Neuronal stem cell (in vitro differentiated cells): ENCODE measurements around the gene DENND2A.

Experiments
- DNase-seq: peaks from one replicate; pipeline ENCODE4 v3.0.0-alpha.2; 2013; ENCODE audit warnings: low spot score
- H2AFZ ChIP-seq: one replicate; pipeline ENCODE4 v1.6.1; 2013; ENCODE audit warnings: mild to moderate bottlenecking, low read length, inconsistent platforms
- H2AK5ac ChIP-seq: 2 replicates; pipeline ENCODE4 v1.6.1; 2013; ENCODE audit warnings: low read depth, mild to moderate bottlenecking, inconsistent platforms, low read length, moderate library complexity, mixed read lengths
- H2BK120ac ChIP-seq: 2 replicates; pipeline ENCODE4 v1.6.1; 2013; ENCODE audit warnings: low read depth, mild to moderate bottlenecking, inconsistent platforms, low read length, moderate library complexity, mixed read lengths
- H2BK12ac ChIP-seq: one replicate; pipeline ENCODE4 v1.6.1; 2013; ENCODE audit warnings: low read length, inconsistent platforms
- H2BK15ac ChIP-seq: 2 replicates; pipeline ENCODE4 v1.6.1; 2013; ENCODE audit warnings: mild to moderate bottlenecking, low read length, inconsistent platforms, mixed read lengths
- H2BK5ac ChIP-seq: one replicate; pipeline ENCODE4 v1.6.1; 2013; ENCODE audit warnings: inconsistent platforms, mild to moderate bottlenecking, low read length, moderate library complexity
- H3K14ac ChIP-seq: one replicate; pipeline ENCODE4 v1.6.1; 2013; ENCODE audit warnings: low read length, inconsistent platforms
- H3K18ac ChIP-seq: 2 replicates; pipeline ENCODE4 v1.6.1; 2013; ENCODE audit warnings: low read length, inconsistent platforms
- H3K23ac ChIP-seq: 2 replicates; pipeline ENCODE4 v1.6.1; 2013; ENCODE audit warnings: low read depth, mild to moderate bottlenecking, mixed read lengths, low read length, inconsistent platforms; ENCODE audit not compliant: poor library complexity
- H3K27ac ChIP-seq: replicated peaks from 3 replicates; pipeline ENCODE4 v1.5.1; 2013; ENCODE audit warnings: low read length, inconsistent platforms
- H3K27me3 ChIP-seq, 3 experiments: 2 replicates each; pipeline ENCODE4 v1.6.1; 2013; ENCODE audit warnings: low read length in 3 of 3, mild to moderate bottlenecking in 2 of 3, inconsistent platforms in 1 of 3, low read depth in 1 of 3, mixed read lengths in 1 of 3, moderate library complexity in 1 of 3; ENCODE audit not compliant: control insufficient read depth in 3 of 3, insufficient read depth in 3 of 3
- H3K36me3 ChIP-seq, 2 donors: replicated peaks in 1 of 2; 2 replicates each; pipeline ENCODE4 v1.6.1; 2013; ENCODE audit warnings: low read length in 2 of 2; ENCODE audit not compliant: control insufficient read depth in 2 of 2, insufficient read depth in 2 of 2
- H3K4ac ChIP-seq: 2 replicates; pipeline ENCODE4 v1.6.1; 2013; ENCODE audit warnings: inconsistent platforms, mild to moderate bottlenecking, low read length, moderate library complexity
- H3K4me1 ChIP-seq, 2 donors: 1 replicate in 1 of 2; 2 replicates in 1 of 2; pipeline ENCODE4 v1.6.1; 2013; ENCODE audit warnings: low read length in 2 of 2, low read depth in 1 of 2; ENCODE audit not compliant: control insufficient read depth in 2 of 2, insufficient read depth in 1 of 2
- H3K4me2 ChIP-seq: one replicate; pipeline ENCODE4 v1.6.1; 2013; ENCODE audit warnings: mild to moderate bottlenecking, low read length, inconsistent platforms; ENCODE audit not compliant: insufficient read depth, poor library complexity, severe bottlenecking
- H3K4me3 ChIP-seq, 2 donors: 2 replicates each; pipeline ENCODE4 v1.5.1; 2013; ENCODE audit warnings: low read length in 2 of 2, mild to moderate bottlenecking in 2 of 2, inconsistent platforms in 1 of 2, moderate library complexity in 1 of 2
- H3K79me1 ChIP-seq: one replicate; pipeline ENCODE4 v1.6.1; 2013; ENCODE audit warnings: low read depth, mild to moderate bottlenecking, inconsistent platforms, low read length, moderate library complexity
- H3K9ac ChIP-seq: one replicate; pipeline ENCODE4 v1.6.1; 2013; ENCODE audit warnings: mild to moderate bottlenecking, low read depth, low read length, inconsistent platforms; ENCODE audit not compliant: poor library complexity
- H3K9me3 ChIP-seq, 2 donors: replicated peaks in 1 of 2; 2 replicates each; pipeline versions ENCODE3 to v1.6.1; 2013; ENCODE audit warnings: low read length in 2 of 2, mild to moderate bottlenecking in 2 of 2, inconsistent platforms in 1 of 2, low read depth in 1 of 2, mixed read lengths in 1 of 2, moderate library complexity in 1 of 2; ENCODE audit not compliant: control insufficient read depth in 2 of 2, insufficient read depth in 1 of 2
- H4K8ac ChIP-seq: one replicate; pipeline ENCODE4 v1.6.1; 2013; ENCODE audit warnings: low read depth, mild to moderate bottlenecking, inconsistent platforms, low read length, moderate library complexity
- H4K91ac ChIP-seq: one replicate; pipeline ENCODE4 v1.6.1; 2013; ENCODE audit warnings: low read length, low read depth, mild to moderate bottlenecking, inconsistent platforms; ENCODE audit not compliant: poor library complexity
- WGBS, 2 donors: extraction: QIAGEN DNeasy Blood & Tissue Kit; methylation state at CpG; one replicate each; pipeline ENCODE4 v1.1.7; 2013; ENCODE audit warnings: missing lambda C conversion rate in 2 of 2, mixed read lengths in 1 of 2; ENCODE audit not compliant: insufficient read length in 2 of 2, insufficient replicate concordance in 1 of 2; ENCODE audit errors: extremely low coverage in 2 of 2; 5-methylcytosine and 5-hydroxymethylcytosine counted together

Gene DENND2A

DNA sequence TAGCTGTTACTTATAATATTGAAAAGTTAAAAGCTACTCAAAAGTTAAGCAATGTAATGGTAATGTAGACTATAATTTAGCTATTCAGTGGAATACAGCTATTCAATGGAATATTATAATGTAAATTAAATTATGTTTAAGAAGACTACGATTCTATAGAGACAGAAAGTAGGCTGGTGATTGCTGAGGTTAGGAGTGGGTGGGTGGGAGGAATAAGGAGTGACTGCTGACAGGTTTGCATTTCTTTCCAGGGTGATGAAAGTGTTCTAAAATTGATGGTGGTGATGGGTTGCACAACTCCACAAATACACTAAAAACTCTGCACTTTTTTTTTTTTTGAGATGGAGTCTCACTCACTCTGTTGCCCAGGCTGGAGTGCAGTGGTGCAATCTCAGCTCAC is 21.4 kb downstream of the DENND2A start:
- Histone ChIP-seq H3K4me3 (no peak overlapping the region), H4K91ac (no peak overlapping the region), H3K14ac (no peak overlapping the region), H3K79me1 (peaks cover 1% of the 10 kb centered on the region), H4K8ac (no peak overlapping the region), H2BK12ac (no peak overlapping the region), H2AFZ (no peak overlapping the region), H3K4me2 (no peak overlapping the region), H3K27me3 (no peaks in the 10 kb centered on the region), H3K9me3 (no peaks in the 10 kb centered on the region), H2BK120ac (no peak overlapping the region), H3K4me1 (no peaks in the 10 kb centered on the region), H3K36me3 (peaks cover 5 to 19% of the 10 kb centered on the region in 2 donors), H2BK5ac (no peak overlapping the region), H3K4ac (no peak overlapping the region), H2BK15ac (no peak overlapping the region), H3K18ac (no peak overlapping the region), H3K23ac (no peak overlapping the region), H3K9ac (no peak overlapping the region), H2AK5ac (no peak overlapping the region), H3K27ac (no peak overlapping the region)
- WGBS, 2 donors: 100% methylated on average over 1 of the region's 1 CpG; no CpG with 5 or more reads in 1 of the 2 donors
- no peak for DNase-seq

DNA sequence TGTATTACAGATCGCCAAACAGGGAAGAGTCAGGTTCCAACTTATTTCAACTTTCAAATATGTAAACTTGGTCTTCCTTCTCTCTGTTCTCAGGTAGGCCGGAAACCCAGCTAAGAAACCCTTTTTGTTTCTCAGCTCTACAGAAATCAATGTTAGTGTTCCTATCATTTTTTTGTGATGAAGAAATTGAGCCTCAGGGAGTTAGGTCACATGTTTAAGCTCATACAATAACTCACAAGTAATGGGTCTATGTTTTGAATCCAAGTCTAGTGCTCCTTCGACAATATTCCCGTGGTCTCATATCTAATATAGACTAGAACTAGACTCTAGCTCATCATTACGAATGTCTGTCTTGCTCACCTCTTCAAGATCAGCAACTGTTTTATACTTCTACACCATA is 22.3 kb downstream of the DENND2A start:
- Histone ChIP-seq H3K79me1 (peaks cover 1% of the 10 kb centered on the region), H2BK12ac (no peak overlapping the region), H3K4me3 (no peak overlapping the region), H3K4me1 (no peaks in the 10 kb centered on the region), H3K27me3 (no peaks in the 10 kb centered on the region), H3K14ac (no peak overlapping the region), H3K23ac (no peak overlapping the region), H3K36me3 (peaks cover 4 to 13% of the 10 kb centered on the region in 2 donors), H2BK120ac (no peak overlapping the region), H3K9ac (no peak overlapping the region), H3K9me3 (no peaks in the 10 kb centered on the region), H3K4me2 (no peak overlapping the region), H2AK5ac (no peak overlapping the region), H2BK15ac (no peak overlapping the region), H2AFZ (no peak overlapping the region), H4K8ac (no peak overlapping the region), H3K18ac (no peak overlapping the region), H3K27ac (no peak overlapping the region), H2BK5ac (no peak overlapping the region), H3K4ac (no peak overlapping the region), H4K91ac (no peak overlapping the region)
- no peak for DNase-seq
- no CpG with 5 or more reads among the region's 5 CpGs for WGBS, 2 donors

DNA sequence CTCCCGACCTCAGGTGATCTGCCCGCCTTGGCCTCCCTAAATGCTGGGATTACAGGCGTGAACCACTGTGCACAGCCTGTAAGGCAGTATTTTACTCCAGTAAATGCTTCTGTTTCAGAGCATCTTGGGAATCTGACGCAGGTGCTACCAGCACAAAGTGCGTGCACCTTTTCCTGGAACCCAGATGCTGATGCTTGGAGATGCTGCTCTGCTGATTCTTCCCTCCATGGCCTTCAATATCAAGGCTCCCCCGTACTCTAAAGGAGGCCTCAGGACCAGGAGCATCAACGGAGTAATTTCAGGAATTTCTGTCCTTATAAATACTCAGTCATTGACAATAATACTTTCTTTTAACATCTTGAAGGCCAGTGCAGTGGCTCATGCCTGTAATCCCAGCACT is 23.5 kb downstream of the DENND2A start:
- no peak overlapping the region for H2AFZ ChIP-seq
- no peaks in the 10 kb centered on the region for H3K9me3 ChIP-seq

DNA sequence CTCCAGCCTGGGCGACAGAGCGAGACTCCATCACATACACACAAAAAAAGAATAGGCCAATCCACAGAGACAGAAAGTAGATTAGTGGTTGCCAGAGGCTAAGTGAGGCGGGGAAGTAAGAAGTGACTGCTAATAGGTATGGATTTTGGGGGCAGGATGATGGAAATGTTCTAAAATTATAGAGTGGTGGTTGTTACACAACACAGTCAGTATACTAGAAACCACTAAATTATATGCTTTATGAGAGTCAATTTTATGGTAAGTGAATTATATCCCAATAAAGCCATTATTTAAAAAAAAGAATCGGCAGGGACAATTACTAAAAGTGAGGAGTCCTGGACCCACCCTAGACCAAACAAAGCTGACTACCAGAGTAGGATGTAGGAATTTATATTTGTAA is 24.3 kb downstream of the DENND2A start:
- Histone ChIP-seq H2BK15ac (no peak overlapping the region), H3K9me3 (no peaks in the 10 kb centered on the region), H3K23ac (no peak overlapping the region), H3K4me1 (no peaks in the 10 kb centered on the region), H2BK5ac (no peak overlapping the region), H3K4me2 (no peak overlapping the region), H3K36me3 (peaks cover 0 to 9% of the 10 kb centered on the region in 2 donors), H2AK5ac (no peak overlapping the region), H3K4ac (no peak overlapping the region), H4K91ac (no peak overlapping the region), H3K27me3 (no peaks in the 10 kb centered on the region), H3K18ac (no peak overlapping the region), H3K9ac (no peak overlapping the region), H3K4me3 (no peak overlapping the region), H3K79me1 (peaks cover 1% of the 10 kb centered on the region), H2AFZ (no peak overlapping the region), H4K8ac (no peak overlapping the region), H3K27ac (no peak overlapping the region), H2BK120ac (no peak overlapping the region), H3K14ac (no peak overlapping the region), H2BK12ac (no peak overlapping the region)
- no peak for DNase-seq
- WGBS, 2 donors: no CpG with 5 or more reads among the region's 4 CpGs

More for the DNA sequence above, 23.5 kb downstream of the DENND2A start:
- no CpG with 5 or more reads among the region's 7 CpGs for WGBS, 2 donors
- Histone ChIP-seq H3K23ac (no peak overlapping the region), H3K9ac (no peak overlapping the region), H3K27ac (no peak overlapping the region), H2BK5ac (no peak overlapping the region), H3K14ac (no peak overlapping the region), H3K4ac (no peak overlapping the region), H4K8ac (no peak overlapping the region), H3K4me3 (no peak overlapping the region), H3K18ac (no peak overlapping the region), H3K79me1 (peaks cover 1% of the 10 kb centered on the region), H2BK15ac (no peak overlapping the region), H4K91ac (no peak overlapping the region), H2AK5ac (no peak overlapping the region), H2BK120ac (no peak overlapping the region), H3K4me1 (no peaks in the 10 kb centered on the region), H2BK12ac (no peak overlapping the region), H3K36me3 (peaks cover 0 to 13% of the 10 kb centered on the region in 2 donors), H3K4me2 (no peak overlapping the region), H3K27me3 (no peaks in the 10 kb centered on the region)
- no peak for DNase-seq
